Upper lobe of right lung (tissue), 1 donor: ENCODE results near the gene TTC32. TPM values are rescaled to one million over a fixed set of nuclear protein-coding genes. Genes with fewer than 3 reads are reported as not detected.

Source experiments
- ATAC-seq: fragments of 200-7000 bp; cut with Tn5 transposase; one replicate; pipeline ENCODE4 v1.9.1; 2020; ENCODE audit warnings: mild to moderate bottlenecking, moderate library complexity
- DNase-seq: peaks from one replicate; pipeline ENCODE4 v3.0.0-alpha.2; 2020
- H3K27ac ChIP-seq: fragments of 200-600 bp; one replicate; pipeline ENCODE4 v1.8.0; 2022
- H3K27me3 ChIP-seq: fragments of 200-600 bp; one replicate; pipeline ENCODE4 v1.8.0; 2022; ENCODE audit warnings: mild to moderate bottlenecking
- H3K36me3 ChIP-seq: fragments of 200-600 bp; one replicate; pipeline ENCODE4 v1.8.0; 2022
- H3K4me1 ChIP-seq: fragments of 200-600 bp; one replicate; pipeline ENCODE4 v1.8.0; 2022
- H3K4me3 ChIP-seq: fragments of 200-600 bp; one replicate; pipeline ENCODE4 v1.8.0; 2022; ENCODE audit warnings: mild to moderate bottlenecking
- H3K9me3 ChIP-seq: fragments of 200-600 bp; one replicate; pipeline ENCODE4 v1.8.0; 2022
- intact Hi-C: fragments of 100-400 bp; cut with DNase I; formaldehyde crosslinking; loops from one replicate; pipeline ENCODE4 v1.11.0; 2022
- total RNA-seq: library from RNA; stranded (reverse); fragmentation: NEBNext Ultra II Directional; extraction: Animal tissue kit (Norgen Biotek cat#: 25700); gene quantifications from one replicate; pipeline ENCODE4 v1.2.1, GENCODE V29; 2021
- TF ChIP-seq, protein P1 (sequence below): fragments of 200-600 bp; IDR thresholded peaks from one replicate; pipeline ENCODE4 v1.8.0; 2022; ENCODE audit warnings: antibody characterized with exemption
- donor health status: DM: no; HTN: yes; CAD: no; lungs with severe emphysema.

Gene TTC32
- total RNA-seq, 1 donor from 2014 or later, result 12.4 TPM

DNA sequence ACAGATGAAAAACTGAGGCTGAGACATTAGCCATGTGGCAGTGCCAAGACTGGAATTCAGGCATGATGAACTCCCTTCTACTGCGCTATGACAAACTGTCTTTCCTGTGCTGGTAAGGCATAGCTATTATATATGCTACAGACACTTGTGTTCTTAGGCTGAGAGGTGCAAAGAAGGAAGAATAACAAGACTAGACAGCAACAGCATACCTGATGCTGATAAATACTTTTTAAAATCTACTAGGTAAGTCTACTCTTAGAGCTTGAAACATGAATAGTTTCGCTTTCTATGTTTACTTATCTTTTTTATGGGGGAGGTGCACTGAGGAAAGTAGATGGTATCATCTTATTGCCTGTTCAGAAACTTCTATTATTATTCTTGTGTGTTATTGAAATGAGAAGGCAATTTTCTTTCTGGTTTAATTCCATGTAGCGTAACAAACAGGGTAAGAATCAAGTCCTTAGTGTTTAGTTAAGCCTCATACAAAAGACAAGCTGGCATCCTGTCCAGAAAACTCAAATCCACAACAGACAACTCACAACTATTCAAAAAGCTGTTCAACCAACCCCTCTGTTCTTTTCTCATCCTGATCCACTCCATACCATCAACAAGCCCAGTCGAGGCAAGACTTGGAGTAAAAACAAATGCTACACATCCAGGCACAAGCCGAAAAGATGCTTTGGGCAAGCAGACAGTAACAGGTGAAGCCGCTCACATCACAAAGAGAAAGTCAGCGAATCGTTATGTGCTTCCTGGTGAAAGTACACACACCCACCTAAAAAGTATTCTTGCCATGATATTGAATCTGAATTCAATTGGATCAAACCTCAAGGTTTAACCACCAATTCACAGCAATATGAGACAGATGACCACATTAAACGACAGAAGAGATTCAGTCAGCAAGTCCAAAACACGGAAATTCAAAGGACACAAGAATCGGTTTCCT, 1.5 kb downstream of the TTC32 start:
- TF ChIP-seq, protein P1, sequence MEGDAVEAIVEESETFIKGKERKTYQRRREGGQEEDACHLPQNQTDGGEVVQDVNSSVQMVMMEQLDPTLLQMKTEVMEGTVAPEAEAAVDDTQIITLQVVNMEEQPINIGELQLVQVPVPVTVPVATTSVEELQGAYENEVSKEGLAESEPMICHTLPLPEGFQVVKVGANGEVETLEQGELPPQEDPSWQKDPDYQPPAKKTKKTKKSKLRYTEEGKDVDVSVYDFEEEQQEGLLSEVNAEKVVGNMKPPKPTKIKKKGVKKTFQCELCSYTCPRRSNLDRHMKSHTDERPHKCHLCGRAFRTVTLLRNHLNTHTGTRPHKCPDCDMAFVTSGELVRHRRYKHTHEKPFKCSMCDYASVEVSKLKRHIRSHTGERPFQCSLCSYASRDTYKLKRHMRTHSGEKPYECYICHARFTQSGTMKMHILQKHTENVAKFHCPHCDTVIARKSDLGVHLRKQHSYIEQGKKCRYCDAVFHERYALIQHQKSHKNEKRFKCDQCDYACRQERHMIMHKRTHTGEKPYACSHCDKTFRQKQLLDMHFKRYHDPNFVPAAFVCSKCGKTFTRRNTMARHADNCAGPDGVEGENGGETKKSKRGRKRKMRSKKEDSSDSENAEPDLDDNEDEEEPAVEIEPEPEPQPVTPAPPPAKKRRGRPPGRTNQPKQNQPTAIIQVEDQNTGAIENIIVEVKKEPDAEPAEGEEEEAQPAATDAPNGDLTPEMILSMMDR, result no peak
- H3K4me1 ChIP-seq, result peaks cover 33% of the 10 kb centered on the region
- DNase-seq (no peak), ATAC-seq (no peak)
- no peaks in the 10 kb centered on the region for H3K27me3 ChIP-seq
- no peaks in the 10 kb centered on the region for H3K36me3 ChIP-seq
- peak overlapping the region; percentile 72 for H3K4me3 ChIP-seq
- peak overlapping the region; percentile 96 for H3K27ac ChIP-seq
- H3K9me3 ChIP-seq, result no peaks in the 10 kb centered on the region
- intact Hi-C loops, result no loop called here

DNA sequence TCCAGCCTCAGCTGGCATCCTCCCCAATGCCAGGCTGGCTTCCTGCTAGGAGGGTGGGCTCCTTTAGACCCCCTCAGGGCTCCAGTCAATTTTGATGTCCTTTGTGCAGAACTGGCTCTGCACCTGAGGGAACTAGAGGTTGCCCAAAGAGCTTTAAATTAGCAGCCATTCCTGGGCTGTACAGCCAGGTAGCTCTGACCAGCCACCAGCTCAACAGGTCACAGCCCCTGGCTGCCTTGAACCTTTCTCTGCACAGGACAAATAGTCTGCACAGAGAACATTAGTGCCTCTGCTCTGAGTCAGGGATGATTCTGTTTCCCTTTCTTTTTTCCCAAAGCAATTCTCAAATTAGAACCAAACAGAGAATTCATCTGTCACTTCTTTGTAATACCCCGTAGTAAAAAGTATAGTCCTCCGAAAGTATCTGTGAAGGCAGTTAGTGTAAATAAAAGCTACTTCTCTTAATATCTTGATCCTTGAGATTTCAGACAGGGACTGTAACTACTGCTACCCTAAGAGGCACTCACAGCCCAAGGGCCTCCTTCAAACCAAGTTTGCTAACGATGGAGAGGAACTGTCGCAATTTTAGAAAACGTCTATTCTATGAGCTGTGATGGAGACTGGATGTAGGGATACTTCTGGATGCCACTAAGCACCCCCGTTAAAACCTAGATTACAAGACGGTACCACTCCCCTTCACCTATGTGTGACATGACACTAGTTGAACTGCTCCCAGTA, 3.0 kb downstream of the TTC32 start:
- no peaks in the 10 kb centered on the region for H3K36me3 ChIP-seq
- TF ChIP-seq, protein P1, result no peak
- H3K4me1 ChIP-seq, result peaks cover 37% of the 10 kb centered on the region
- H3K9me3 ChIP-seq, result no peaks in the 10 kb centered on the region
- H3K27ac ChIP-seq, result no peak overlapping the region
- no peaks in the 10 kb centered on the region for H3K27me3 ChIP-seq
- intact Hi-C loops, result no loop called here
- ATAC-seq (no peak), DNase-seq (no peak)
- no peak overlapping the region for H3K4me3 ChIP-seq

DNA sequence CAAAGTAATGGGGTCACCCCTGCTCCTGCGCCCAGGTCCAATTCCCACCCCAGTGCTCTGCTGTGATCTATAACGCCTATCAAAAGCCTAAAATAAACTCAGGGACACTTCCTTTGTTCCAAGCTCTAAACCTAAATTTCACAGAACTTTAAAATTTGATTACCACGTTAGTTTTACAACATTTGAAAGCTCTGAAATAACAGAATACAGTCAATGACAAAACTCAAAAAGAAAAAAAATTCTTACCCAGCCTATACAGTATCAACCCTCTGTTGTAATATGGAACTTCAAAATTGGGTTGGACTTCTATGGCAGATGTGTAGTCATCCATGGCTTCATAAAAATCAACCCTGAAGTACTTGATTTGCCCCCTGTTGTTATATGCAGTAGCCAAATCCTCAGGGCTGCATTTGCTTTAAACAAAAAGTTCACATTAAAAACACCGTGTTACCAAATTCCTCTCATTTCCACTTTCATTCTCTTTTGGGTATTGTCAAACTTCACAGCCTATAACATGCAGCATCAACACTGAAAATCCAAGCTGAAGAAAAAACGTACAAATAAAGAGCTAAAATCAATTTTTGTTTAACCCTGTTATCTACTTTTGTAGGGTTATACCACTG, 4.0 kb downstream of the TTC32 start:
- no peak overlapping the region for H3K4me3 ChIP-seq
- intact Hi-C loops, result no loop called here
- no peak overlapping the region for H3K27ac ChIP-seq
- ATAC-seq, result no peak
- DNase-seq, result no peak
- TF ChIP-seq, protein P1, result no peak
- H3K36me3 ChIP-seq, result no peaks in the 10 kb centered on the region
- H3K27me3 ChIP-seq, result no peaks in the 10 kb centered on the region
- no peaks in the 10 kb centered on the region for H3K9me3 ChIP-seq
- peaks cover 35% of the 10 kb centered on the region for H3K4me1 ChIP-seq

DNA sequence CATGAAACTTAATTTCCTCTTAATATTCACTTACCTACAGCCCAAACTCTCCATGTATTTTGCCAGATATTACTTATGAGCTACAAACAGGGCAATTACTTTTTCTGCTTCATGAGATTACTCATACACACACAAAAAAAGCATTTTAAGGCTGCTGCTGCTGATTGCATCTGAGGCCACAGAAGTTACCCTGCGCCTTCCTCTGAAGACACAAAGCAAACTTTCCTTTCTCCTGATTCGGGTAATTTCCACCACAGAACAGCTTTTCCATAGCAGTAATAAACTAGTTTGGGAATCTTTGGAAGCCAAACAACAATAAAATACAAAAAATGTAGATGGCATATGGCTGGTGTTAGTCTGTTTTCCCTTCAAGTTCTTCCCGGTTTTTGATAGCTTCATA, 6.2 kb downstream of the TTC32 start:
- TF ChIP-seq, protein P1, result no peak
- no peaks in the 10 kb centered on the region for H3K9me3 ChIP-seq
- no peak overlapping the region for H3K27ac ChIP-seq
- no peak overlapping the region for H3K4me3 ChIP-seq
- no peaks in the 10 kb centered on the region for H3K36me3 ChIP-seq
- no peak for DNase-seq
- intact Hi-C loops, result no loop called here
- H3K4me1 ChIP-seq, result peaks cover 32% of the 10 kb centered on the region
- ATAC-seq, result no peak
- no peaks in the 10 kb centered on the region for H3K27me3 ChIP-seq

DNA sequence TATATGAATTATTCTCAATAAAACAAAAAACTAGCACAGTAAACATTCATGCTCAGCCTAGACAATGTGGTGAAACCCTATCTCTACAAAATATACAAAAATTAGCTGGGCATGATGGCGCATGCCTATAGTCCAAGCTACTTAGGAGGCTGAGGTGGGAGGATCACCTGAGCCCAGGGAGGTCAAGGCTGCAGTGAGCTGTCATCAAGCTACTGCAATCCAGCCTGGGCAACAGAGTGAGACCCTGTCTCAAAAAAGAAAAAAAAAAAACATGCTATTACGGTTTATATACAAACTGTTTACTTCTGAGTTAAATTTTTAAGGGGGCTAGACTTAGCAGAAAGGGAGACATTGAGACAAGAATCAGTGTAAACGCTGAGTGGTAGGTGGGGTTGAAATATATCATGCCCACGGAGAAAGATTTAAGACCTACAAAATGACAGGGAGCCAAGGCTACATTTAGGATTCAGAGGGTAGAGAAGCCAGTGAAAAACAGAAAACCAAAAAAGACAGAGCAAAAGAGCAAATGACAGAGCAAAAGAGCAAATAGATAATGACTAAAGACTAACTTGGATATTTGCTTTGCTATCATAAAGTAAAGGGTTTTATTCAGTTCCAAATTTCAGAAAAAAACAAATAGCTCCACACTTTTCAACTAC, 7.5 kb downstream of the TTC32 start:
- Histone ChIP-seq H3K4me1 (peaks cover 19% of the 10 kb centered on the region), H3K4me3 (no peak overlapping the region), H3K9me3 (no peaks in the 10 kb centered on the region), H3K27ac (no peak overlapping the region), H3K36me3 (no peaks in the 10 kb centered on the region), H3K27me3 (no peaks in the 10 kb centered on the region)
- TF ChIP-seq, protein P1, result no peak
- no peak for DNase-seq
- intact Hi-C loops, result no loop called here
- no peak for ATAC-seq
